Esophagus muscularis mucosa (tissue), 4 donors: ENCODE results near the gene ACSF3.

Source experiments
- CTCF ChIP-seq, 3 experiments: fragments of 200-600 bp in 2 of 3; fragments of 450-650 bp in 1 of 3; sonication (generic) in 2 of 3; IDR thresholded peaks; one replicate each; pipeline ENCODE4 v1.5.1; 2017 to 2019; ENCODE audit warnings: antibody characterized with exemption in 3 of 3, mild to moderate bottlenecking in 2 of 3, moderate library complexity in 1 of 3
- EP300 ChIP-seq: sonication (generic); formaldehyde crosslinking; IDR thresholded peaks from one replicate; pipeline ENCODE4 v1.6.1; 2017; ENCODE audit warnings: antibody characterized with exemption
- POLR2A ChIP-seq: fragments of 450-650 bp; IDR thresholded peaks from one replicate; pipeline ENCODE4 v1.6.1; 2017; ENCODE audit warnings: antibody characterized with exemption, moderate library complexity, mild to moderate bottlenecking, low read depth
- POLR2AphosphoS5 ChIP-seq, 2 donors: sonication (generic); formaldehyde crosslinking; IDR thresholded peaks; one replicate each; pipeline ENCODE4 v1.6.1; 2017; ENCODE audit warnings: antibody characterized with exemption in 2 of 2

- no peak for TF ChIP-seq POLR2A
- TF ChIP-seq CTCF (IDR thresholded peaks at IDR 0.05): no peak
- TF ChIP-seq EP300: no peak
- no peak for TF ChIP-seq POLR2AphosphoS5 (IDR thresholded peaks at IDR 0.05)
These were observed 3.7 kb downstream of the ACSF3 start for GRCh38 chr16:89097392-89097772.
